Caco-2 (cell line): ENCODE data around the gene OSBPL2. TPM values are rescaled to one million over a fixed set of nuclear protein-coding genes. Genes with fewer than 3 reads are reported as not detected.
A peak's percentile ranks its signal among the peaks of the same experiment; 100 is the strongest.

Source experiments
- BruUV-seq: library from RNA; stranded (reverse); fragments of 400-500 nt; replicated peaks from 2 replicates; lab custom pipeline; 2021; lab: Mats Ljungman, UMichigan
- CTCF ChIA-PET: fragments of 300-600 bp; sonication (Branson Sonifier 250); formaldehyde crosslinking; loops from one replicate; lab custom pipeline; 2022; ENCODE audit warnings: antibody characterized with exemption; lab: Charles Lee
- POLR2A ChIA-PET: fragments of 300-600 bp; sonication (Branson Sonifier 250); formaldehyde crosslinking; loops from one replicate; lab custom pipeline; 2022; ENCODE audit warnings: antibody characterized with exemption; lab: Charles Lee
- DNase-seq, 2 experiments: peaks; one replicate each; pipeline versions ENCODE4 v3.0.0 to v3.0.0-alpha.2; 2020 to 2022
- H3K27me3 ChIP-seq: replicated peaks from 2 replicates; pipeline ENCODE4 v1.6.0; 2011; ENCODE audit warnings: low read length; ENCODE audit not compliant: control insufficient read depth, insufficient read depth
- H3K36me3 ChIP-seq: 2 replicates; pipeline ENCODE4 v1.5.1; 2011; ENCODE audit warnings: low read length; ENCODE audit not compliant: control insufficient read depth, insufficient read depth
- H3K4me1 ChIP-seq: fragments of 250-450 bp; sonication (Bioruptor Pico); 2 replicates; pipeline ENCODE4 v1.5.1; 2020; ENCODE audit warnings: mild to moderate bottlenecking
- H3K4me3 ChIP-seq: 2 replicates; pipeline ENCODE4 v1.5.1; 2011; ENCODE audit warnings: low read depth, mild to moderate bottlenecking, control low read depth, low read length
- H3K9me3 ChIP-seq: fragments of 250-450 bp; sonication (Bioruptor Pico); 2 replicates; pipeline ENCODE4 v1.5.1; 2020; ENCODE audit warnings: mild to moderate bottlenecking, moderate library complexity
- H3K27ac Mint-ChIP-seq: one replicate; pipeline ENCODE4 v1.8.0; 2022; ENCODE audit warnings: mixed read lengths; ENCODE audit not compliant: unreplicated experiment
- H3K27me3 Mint-ChIP-seq: one replicate; pipeline ENCODE4 v1.8.0; 2022; ENCODE audit warnings: mixed read lengths; ENCODE audit not compliant: insufficient read depth, unreplicated experiment
- H3K36me3 Mint-ChIP-seq: one replicate; pipeline ENCODE4 v1.8.0; 2022; ENCODE audit warnings: mild to moderate bottlenecking, mixed read lengths; ENCODE audit not compliant: insufficient read depth, unreplicated experiment
- H3K4me1 Mint-ChIP-seq: one replicate; pipeline ENCODE4 v1.8.0; 2022; ENCODE audit warnings: low read depth, mixed read lengths; ENCODE audit not compliant: unreplicated experiment
- H3K4me3 Mint-ChIP-seq: one replicate; pipeline ENCODE4 v1.8.0; 2022; ENCODE audit warnings: mild to moderate bottlenecking, moderate library complexity, mixed read lengths; ENCODE audit not compliant: unreplicated experiment
- H3K9me3 Mint-ChIP-seq: one replicate; pipeline ENCODE4 v1.8.0; 2022; ENCODE audit warnings: mixed read lengths; ENCODE audit not compliant: unreplicated experiment
- CTCF ChIP-seq, 2 experiments: fragments of 200-600 bp in 1 of 2; IDR thresholded peaks; 1 replicate in 1 of 2; 2 replicates in 1 of 2; pipeline versions ENCODE4 v1.5.1 to v1.8.0; 2011 to 2022; ENCODE audit warnings: antibody characterized with exemption in 1 of 2, control low read depth in 1 of 2, inconsistent platforms in 1 of 2, low read depth in 1 of 2, low read length in 1 of 2, mild to moderate bottlenecking in 1 of 2, moderate library complexity in 1 of 2; ENCODE audit not compliant: insufficient read depth in 1 of 2, severe bottlenecking in 1 of 2, unreplicated experiment in 1 of 2
- intact Hi-C: fragments of 100-400 bp; cut with micrococcal nuclease; formaldehyde crosslinking; loops from one replicate; pipeline ENCODE4 v1.10.0; 2022; ENCODE audit not compliant: unreplicated experiment
- total RNA-seq: library from RNA; stranded (reverse); gene quantifications from 2 replicates; pipeline ENCODE4 v1.2.3, GENCODE V29; 2022

The OSBPL2 gene
- total RNA-seq, 1 experiment from 2014 or later: 132 TPM

- Histone ChIP-seq H3K9me3 (no peaks in the 10 kb centered on the region), H3K27me3 (no peaks in the 10 kb centered on the region), H3K4me1 (no peaks in the 10 kb centered on the region), H3K4me3 (no peak overlapping the region), H3K36me3 (peaks cover 5% of the 10 kb centered on the region)
- Mint-ChIP-seq H3K4me1 (no peaks in the 10 kb centered on the region), H3K4me3 (no peak overlapping the region), H3K27me3 (no peaks in the 10 kb centered on the region), H3K9me3 (no peaks in the 10 kb centered on the region), H3K27ac (no peak overlapping the region), H3K36me3 (peaks cover 73% of the 10 kb centered on the region)
- ChIA-PET POLR2A (no interaction called here), CTCF (interaction anchor here (0.7 kb wide), 1 partner anchor 501 kb away, joined by 3 read pairs; no protein-coding TSS in a partner anchor)
- BruUV-seq: no TSS peak
- intact Hi-C loops: no loop called here
- no peak for TF ChIP-seq CTCF (IDR thresholded peaks at IDR 0.05; ENCODE audit: insufficient read depth in 1 of 2, low read depth in 1 of 2, low read length in 1 of 2, severe bottlenecking in 1 of 2, unreplicated experiment in 1 of 2)
- no peak for DNase-seq
Observed at GRCh38 chr20:62293111-62293784, 54.9 kb downstream of the OSBPL2 start.

GRCh38 chr20:62293946-62294345 lies 55.6 kb downstream of the OSBPL2 start:
- Mint-ChIP-seq H3K27ac (no peak overlapping the region), H3K4me3 (no peak overlapping the region), H3K9me3 (no peaks in the 10 kb centered on the region), H3K27me3 (no peaks in the 10 kb centered on the region), H3K36me3 (peaks cover 75% of the 10 kb centered on the region), H3K4me1 (no peaks in the 10 kb centered on the region)
- no peak overlapping the region for H3K4me3 ChIP-seq
- no peaks in the 10 kb centered on the region for H3K9me3 ChIP-seq
- no peak for DNase-seq
- no peaks in the 10 kb centered on the region for H3K27me3 ChIP-seq
- POLR2A ChIA-PET: no interaction called here
- intact Hi-C loops: no loop called here
- CTCF ChIA-PET: interaction anchor here (0.7 kb wide), 1 partner anchor 500 kb away, joined by 3 read pairs; no protein-coding TSS in a partner anchor
- no peaks in the 10 kb centered on the region for H3K4me1 ChIP-seq
- BruUV-seq: no TSS peak
- peaks cover 5% of the 10 kb centered on the region for H3K36me3 ChIP-seq
- TF ChIP-seq CTCF (IDR thresholded peaks at IDR 0.05; ENCODE audit: insufficient read depth in 1 of 2, low read depth in 1 of 2, low read length in 1 of 2, severe bottlenecking in 1 of 2, unreplicated experiment in 1 of 2): no peak

GRCh38 chr20:62294516-62294915 lies 56.2 kb downstream of the OSBPL2 start:
- CTCF ChIA-PET: no interaction called here
- H3K4me3 Mint-ChIP-seq: no peak overlapping the region

More at GRCh38 chr20:62294516-62294915, 56.2 kb downstream of the OSBPL2 start:
- H3K27ac Mint-ChIP-seq: no peak overlapping the region
- Histone ChIP-seq H3K27me3 (no peaks in the 10 kb centered on the region), H3K4me1 (no peaks in the 10 kb centered on the region), H3K36me3 (peaks cover 2% of the 10 kb centered on the region; the same call in 1 of the 2 replicates), H3K9me3 (no peaks in the 10 kb centered on the region), H3K4me3 (no peak overlapping the region)
- no peaks in the 10 kb centered on the region for H3K27me3 Mint-ChIP-seq
- TF ChIP-seq CTCF (IDR thresholded peaks at IDR 0.05; ENCODE audit: insufficient read depth in 1 of 2, low read depth in 1 of 2, low read length in 1 of 2, severe bottlenecking in 1 of 2, unreplicated experiment in 1 of 2): no peak
- H3K4me1 Mint-ChIP-seq: no peaks in the 10 kb centered on the region
- POLR2A ChIA-PET: no interaction called here
- DNase-seq: no peak
- H3K36me3 Mint-ChIP-seq: peaks cover 79% of the 10 kb centered on the region
- BruUV-seq: TSS peak; percentile 84
- intact Hi-C loops: no loop called here
- no peaks in the 10 kb centered on the region for H3K9me3 Mint-ChIP-seq
